Skeletal muscle tissue (tissue), 4 donors: ENCODE measurements around the gene MUC2. TPM values are rescaled to one million over a fixed set of nuclear protein-coding genes. Genes with fewer than 3 reads are reported as not detected.

Source experiments
- H3K27ac ChIP-seq: one replicate; pipeline ENCODE4 v1.7.0; 2013; ENCODE audit warnings: mild to moderate bottlenecking, low read depth, low read length, inconsistent platforms
- H3K27me3 ChIP-seq, 3 donors: one replicate each; pipeline ENCODE4 v1.7.0; 2013; ENCODE audit warnings: low read length in 3 of 3; ENCODE audit not compliant: control insufficient read depth in 3 of 3, insufficient read depth in 3 of 3
- H3K36me3 ChIP-seq, 3 donors: one replicate each; pipeline ENCODE4 v1.7.0; 2013; ENCODE audit warnings: low read length in 3 of 3; ENCODE audit not compliant: control insufficient read depth in 3 of 3, insufficient read depth in 3 of 3
- H3K4me1 ChIP-seq, 3 donors: one replicate each; pipeline ENCODE4 v1.7.0; 2013; ENCODE audit warnings: low read length in 3 of 3, mild to moderate bottlenecking in 3 of 3; ENCODE audit not compliant: control insufficient read depth in 3 of 3, insufficient read depth in 3 of 3
- H3K4me3 ChIP-seq, 3 donors: one replicate each; pipeline ENCODE4 v1.7.0; 2013; ENCODE audit warnings: low read length in 3 of 3
- H3K9ac ChIP-seq, 3 donors: one replicate each; pipeline ENCODE4 v1.7.0; 2013; ENCODE audit warnings: low read length in 3 of 3, mild to moderate bottlenecking in 3 of 3, moderate library complexity in 2 of 3, low read depth in 1 of 3
- H3K9me3 ChIP-seq, 3 donors: one replicate each; pipeline ENCODE4 v1.7.0; 2013; ENCODE audit warnings: low read length in 3 of 3; ENCODE audit not compliant: control insufficient read depth in 3 of 3
- total RNA-seq: library from RNA; depleted of rRNA; stranded (reverse); fragments of >200 nt; gene quantifications from one replicate; pipeline ENCODE4 v1.2.3, GENCODE V29; 2014
- donor health status: Osteomylitis.

The MUC2 gene
- total RNA-seq, 1 donor from 2014 or later = not detected

DNA sequence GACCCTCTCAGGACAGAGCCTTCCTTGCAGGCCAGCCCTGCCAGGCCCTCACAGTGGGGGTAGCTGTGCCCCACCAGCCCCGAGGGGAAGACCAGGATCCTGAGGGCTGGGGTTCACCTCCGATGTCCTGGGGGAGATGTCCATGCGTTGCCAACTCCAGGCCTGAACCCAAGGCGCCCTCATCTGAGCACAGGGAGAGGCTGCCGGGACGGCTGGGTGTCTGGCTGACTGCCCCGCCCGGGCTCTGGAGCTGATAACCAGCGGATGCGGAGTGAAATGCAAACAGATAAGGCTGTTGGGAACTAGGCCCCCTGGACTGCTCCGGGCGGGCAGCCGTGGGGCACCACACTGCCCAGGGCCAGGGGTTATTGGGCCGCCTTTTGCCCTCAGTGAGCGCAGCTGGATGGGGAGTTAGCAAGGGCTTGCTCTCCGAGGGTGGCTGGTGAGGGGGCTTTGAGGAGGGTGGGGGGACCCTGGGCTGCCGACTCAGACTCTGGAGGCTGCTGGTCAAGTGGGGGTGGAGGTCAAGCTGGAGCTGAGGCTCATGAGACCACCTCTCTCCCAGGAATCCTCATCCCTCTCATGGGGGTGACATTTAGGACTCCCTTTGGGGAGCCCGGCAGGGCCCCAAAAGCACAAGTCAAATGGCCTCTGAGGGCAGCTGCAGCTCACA lies 32.6 kb upstream of the MUC2 start:
- H3K4me3 ChIP-seq = no peak overlapping the region
- H3K36me3 ChIP-seq = no peaks in the 10 kb centered on the region
- no peak overlapping the region for H3K9ac ChIP-seq
- no peak overlapping the region for H3K27ac ChIP-seq
- H3K4me1 ChIP-seq = no peaks in the 10 kb centered on the region
- H3K27me3 ChIP-seq = peaks cover 11 to 31% (median 19%) of the 10 kb centered on the region in 3 donors
- H3K9me3 ChIP-seq = no peaks in the 10 kb centered on the region

DNA sequence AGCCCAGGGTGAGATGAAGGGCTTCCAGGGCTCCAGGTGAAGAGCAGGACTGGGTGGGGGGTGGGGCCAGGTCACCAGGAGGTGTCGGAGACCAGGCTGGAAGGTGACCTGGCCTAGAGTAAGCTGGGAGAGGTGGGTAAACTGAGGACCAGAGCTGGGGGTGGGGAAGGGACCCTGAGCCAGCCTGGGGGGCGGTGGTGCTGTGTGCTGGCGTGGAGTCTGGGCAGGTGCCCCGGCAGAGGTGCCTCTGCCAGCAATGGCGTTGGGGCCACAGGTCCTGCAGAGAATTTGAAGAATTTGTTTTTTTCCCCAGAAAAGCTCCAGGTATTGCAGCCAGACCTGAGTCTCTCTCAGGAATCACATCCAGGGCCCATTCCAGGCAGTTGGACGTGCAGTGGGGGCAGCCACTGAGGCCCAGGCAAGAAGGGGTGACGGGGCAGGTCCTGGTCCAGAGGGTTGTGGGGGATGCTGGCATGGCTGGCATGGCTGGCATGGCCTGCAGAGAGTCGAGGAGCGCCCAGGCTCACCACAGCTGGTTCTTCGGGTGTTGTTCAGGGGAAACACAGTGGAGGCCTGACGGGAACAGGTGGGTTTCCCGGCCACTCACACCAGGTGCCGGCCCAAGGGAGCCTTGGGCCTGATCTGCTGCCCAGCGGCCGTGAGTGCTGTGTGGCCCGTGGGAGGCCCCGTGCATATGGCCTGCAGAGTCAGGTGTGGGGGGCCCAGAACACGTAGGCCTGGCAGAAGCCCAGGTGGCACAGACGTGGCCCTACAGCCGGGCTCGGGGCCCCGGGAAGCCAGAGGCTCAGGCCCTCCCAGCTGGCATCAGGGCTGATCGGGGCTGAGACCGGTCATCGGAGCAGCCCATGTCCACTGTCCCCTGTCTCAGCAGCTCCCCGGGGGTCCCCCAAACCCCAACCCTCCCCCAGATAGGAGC lies 31.8 kb upstream of the MUC2 start:
- Histone ChIP-seq H3K9ac (no peak overlapping the region), H3K36me3 (no peaks in the 10 kb centered on the region), H3K4me1 (no peaks in the 10 kb centered on the region), H3K27ac (no peak overlapping the region), H3K4me3 (no peak overlapping the region), H3K27me3 (peaks cover 18 to 39% (median 27%) of the 10 kb centered on the region in 3 donors), H3K9me3 (no peaks in the 10 kb centered on the region)

DNA sequence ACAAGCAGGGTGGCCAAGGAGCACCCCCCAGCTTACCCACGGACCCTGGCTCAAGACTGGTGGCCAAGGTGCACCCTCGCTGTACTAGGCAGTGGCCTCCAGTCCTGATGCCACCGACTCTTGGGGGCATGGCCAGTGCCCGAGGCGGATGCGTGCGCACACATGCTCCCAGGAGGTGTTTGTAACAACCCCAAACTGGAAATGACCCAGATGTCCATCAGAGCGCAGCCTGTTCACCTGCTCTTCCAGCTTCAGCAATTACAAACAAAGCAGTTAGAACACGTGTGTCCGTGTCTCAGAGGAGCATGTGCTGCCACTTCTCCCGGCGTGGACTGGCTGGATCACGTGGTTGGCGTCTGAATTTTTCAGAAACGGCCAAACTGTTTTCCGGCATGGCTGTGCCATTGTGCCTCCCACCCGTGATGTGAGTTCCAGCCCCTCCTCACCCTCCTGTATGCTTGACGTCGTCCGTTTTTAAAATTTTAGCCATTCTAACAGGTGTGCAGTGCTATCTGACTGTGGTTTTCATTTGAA lies 31.0 kb upstream of the MUC2 start:
- Histone ChIP-seq H3K36me3 (no peaks in the 10 kb centered on the region), H3K27ac (no peak overlapping the region), H3K4me3 (no peak overlapping the region), H3K4me1 (no peaks in the 10 kb centered on the region), H3K9ac (no peak overlapping the region), H3K27me3 (peaks cover 21 to 39% (median 27%) of the 10 kb centered on the region in 3 donors), H3K9me3 (no peaks in the 10 kb centered on the region)

DNA sequence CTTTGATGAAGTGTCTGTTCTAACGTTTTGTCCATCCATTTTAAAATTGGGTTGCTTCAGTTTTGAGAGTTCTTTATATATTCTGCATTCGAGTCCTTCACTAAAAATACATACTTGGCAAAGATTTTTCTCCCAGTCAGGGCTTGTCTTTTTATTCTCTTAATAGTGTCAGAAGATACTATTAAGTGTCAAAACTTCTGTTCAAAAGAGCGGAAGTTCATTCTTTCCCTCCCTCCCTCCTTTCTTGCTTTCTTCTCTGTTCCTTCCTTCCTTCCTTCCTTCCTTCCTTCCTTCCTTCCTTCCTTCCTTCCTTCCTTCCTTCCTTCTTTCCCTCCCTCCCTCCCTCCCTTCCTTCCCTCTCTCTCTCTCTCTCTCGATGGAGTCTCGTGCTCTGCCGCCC lies 30.5 kb upstream of the MUC2 start:
- no peaks in the 10 kb centered on the region for H3K9me3 ChIP-seq
- H3K27me3 ChIP-seq = peaks cover 21 to 45% (median 28%) of the 10 kb centered on the region in 3 donors
- H3K4me1 ChIP-seq = no peaks in the 10 kb centered on the region
- no peak overlapping the region for H3K4me3 ChIP-seq
- H3K27ac ChIP-seq = no peak overlapping the region
- H3K36me3 ChIP-seq = no peaks in the 10 kb centered on the region
- H3K9ac ChIP-seq = no peak overlapping the region

DNA sequence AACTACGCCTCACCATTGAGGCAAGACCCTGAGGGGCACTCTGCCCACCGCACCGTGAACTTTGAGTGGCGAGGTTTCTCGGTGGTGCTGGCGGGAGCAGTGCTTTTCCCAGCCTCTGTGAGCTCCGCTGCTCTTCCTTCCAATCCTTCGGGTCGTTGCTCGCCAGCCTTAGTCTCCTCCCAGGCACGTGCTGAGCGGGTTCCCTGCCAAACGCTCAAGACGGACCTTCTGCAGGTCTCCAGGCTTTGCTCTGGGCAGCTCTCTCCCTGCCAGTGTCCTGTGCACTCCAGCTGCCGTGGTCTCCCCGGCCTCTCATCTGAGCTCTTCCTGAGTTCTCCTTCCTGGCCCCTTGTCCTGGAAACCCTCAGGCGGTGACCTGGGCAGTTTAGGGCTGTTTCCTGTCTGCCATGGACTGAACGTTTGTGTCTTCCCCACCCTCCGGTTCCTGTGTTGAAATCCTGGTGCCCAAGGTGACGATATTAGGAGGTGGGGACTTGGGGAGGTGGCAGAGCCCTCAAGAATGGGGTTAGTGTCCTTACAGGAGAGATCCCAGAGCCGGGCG lies 27.0 kb upstream of the MUC2 start:
- peaks cover 20 to 60% (median 34%) of the 10 kb centered on the region in 3 donors for H3K27me3 ChIP-seq
- H3K9me3 ChIP-seq = no peaks in the 10 kb centered on the region
- H3K4me3 ChIP-seq = no peak overlapping the region
- no peak overlapping the region for H3K27ac ChIP-seq
- no peak overlapping the region for H3K9ac ChIP-seq
- H3K36me3 ChIP-seq = no peaks in the 10 kb centered on the region
- H3K4me1 ChIP-seq = peaks cover 0 to 7% (median 0%) of the 10 kb centered on the region in 3 donors

DNA sequence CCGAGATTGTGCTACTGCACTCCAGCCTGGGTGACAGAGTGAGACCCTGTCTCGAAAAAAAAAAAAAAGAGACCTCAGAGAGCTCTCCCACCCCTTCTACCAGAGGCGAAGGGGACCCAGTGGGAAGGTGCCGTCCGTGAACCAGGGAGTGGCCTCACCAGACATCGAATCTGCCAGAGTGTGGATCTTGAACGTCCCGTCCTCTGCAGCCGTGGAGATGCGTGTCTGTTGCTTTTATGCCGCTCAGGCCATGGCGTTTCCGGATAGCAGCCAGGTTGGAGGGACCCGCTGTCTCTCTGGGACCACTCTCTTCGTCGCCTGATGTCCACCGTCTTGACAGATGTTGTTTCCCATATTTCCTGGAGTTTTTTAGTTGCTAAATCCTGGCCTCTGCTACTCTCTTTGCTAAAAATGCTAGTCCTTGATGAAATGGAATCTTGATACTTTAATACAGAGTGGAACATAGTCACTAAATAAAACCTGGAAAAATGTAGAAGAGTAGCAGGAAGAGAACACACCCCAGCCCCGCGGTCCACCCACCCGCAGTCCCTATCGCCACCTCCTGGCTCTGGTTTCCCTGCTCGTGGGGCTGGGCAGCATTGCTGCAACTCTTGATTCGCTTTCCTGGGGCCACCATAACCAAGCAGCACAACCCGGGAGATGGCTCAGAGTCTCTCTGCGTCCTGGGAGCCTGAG lies 26.2 kb upstream of the MUC2 start:
- H3K27ac ChIP-seq = no peak overlapping the region
- H3K4me3 ChIP-seq = no peak overlapping the region
- no peaks in the 10 kb centered on the region for H3K9me3 ChIP-seq
- no peak overlapping the region for H3K9ac ChIP-seq
- H3K27me3 ChIP-seq = peaks cover 28 to 61% (median 38%) of the 10 kb centered on the region in 3 donors
- H3K4me1 ChIP-seq = peaks cover 0 to 7% (median 0%) of the 10 kb centered on the region in 3 donors
- no peaks in the 10 kb centered on the region for H3K36me3 ChIP-seq

DNA sequence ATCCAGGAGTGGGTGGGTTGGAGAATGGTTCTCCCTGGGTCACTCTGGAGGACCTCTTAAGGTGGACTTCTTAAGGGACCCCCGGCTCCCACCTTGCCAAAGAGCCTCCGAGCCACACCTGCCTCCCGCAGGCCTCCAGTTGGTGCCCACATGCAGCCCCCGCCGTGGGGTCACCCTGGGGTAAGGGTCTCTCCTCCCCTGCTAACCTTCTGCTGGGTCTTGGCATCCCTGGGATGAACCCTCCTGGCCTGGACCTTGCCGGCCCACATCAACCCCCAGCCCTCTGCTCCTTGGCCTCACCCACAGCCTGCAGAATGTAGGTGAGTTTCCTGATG lies 25.6 kb upstream of the MUC2 start:
- Histone ChIP-seq H3K4me1 (peaks cover 0 to 7% (median 0%) of the 10 kb centered on the region in 3 donors), H3K4me3 (no peak overlapping the region), H3K36me3 (no peaks in the 10 kb centered on the region), H3K9me3 (no peaks in the 10 kb centered on the region), H3K9ac (no peak overlapping the region), H3K27ac (no peak overlapping the region), H3K27me3 (peaks cover 30 to 63% (median 43%) of the 10 kb centered on the region in 3 donors)

DNA sequence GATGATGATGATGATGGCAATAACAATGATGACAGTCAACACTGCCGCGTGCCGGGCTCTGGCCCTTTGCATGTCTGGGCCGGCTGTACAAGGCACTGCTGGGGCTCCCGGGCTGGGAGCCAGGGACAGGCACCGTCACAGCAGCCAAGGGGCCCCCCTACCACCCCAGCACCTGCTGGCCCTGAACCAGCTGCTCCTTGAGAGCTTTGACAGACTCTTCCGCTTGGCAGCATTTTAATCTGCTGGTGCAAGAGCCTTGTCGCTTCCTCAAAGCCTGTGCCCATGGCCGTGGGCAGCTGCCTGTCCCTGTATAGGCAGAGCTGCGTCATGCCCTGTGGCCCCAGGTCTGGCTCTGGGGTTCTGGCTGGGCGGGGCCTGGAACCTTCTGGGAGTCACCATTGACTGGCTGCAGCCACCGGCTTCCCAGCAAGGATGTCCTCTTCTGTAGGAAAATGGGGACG lies 25.2 kb upstream of the MUC2 start:
- H3K9ac ChIP-seq = no peak overlapping the region
- H3K27ac ChIP-seq = no peak overlapping the region
- H3K36me3 ChIP-seq = no peaks in the 10 kb centered on the region
- H3K4me3 ChIP-seq = no peak overlapping the region
- H3K9me3 ChIP-seq = no peaks in the 10 kb centered on the region
- peaks cover 0 to 7% (median 0%) of the 10 kb centered on the region in 3 donors for H3K4me1 ChIP-seq
- H3K27me3 ChIP-seq = peaks cover 32 to 67% (median 48%) of the 10 kb centered on the region in 3 donors

DNA sequence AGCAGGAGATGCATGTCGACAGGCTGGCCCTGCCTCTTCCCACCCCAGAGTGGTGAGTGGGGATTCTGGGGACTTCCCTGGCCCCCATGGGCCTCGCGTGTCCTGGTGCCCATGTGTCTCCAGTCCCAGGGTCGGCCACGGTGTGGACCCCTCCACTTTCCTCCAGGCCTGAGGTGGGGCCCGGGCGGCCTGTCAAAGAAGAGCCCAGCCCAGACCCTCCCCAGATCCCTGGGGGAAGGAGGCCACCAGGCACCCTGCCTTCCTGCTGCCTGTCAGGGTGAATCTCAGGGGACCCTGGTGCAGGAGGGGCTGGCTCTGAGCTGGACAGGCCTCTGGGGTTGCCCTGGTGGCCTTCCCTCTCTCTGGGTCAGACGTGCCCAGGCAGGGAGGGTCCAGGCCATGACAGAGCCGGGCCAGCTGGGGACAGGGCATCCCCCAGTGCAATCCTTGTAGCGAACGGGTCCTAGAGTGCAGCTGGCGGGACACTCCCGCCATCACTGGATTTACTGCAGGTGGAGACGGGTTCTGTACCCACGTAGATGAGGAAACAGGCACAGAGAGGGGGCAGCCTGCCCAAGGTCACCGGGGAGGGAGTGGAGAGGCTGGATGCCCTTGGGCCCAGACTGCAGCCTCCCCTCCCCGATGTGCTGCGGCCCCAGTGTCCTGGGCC lies 24.6 kb upstream of the MUC2 start:
- Histone ChIP-seq H3K9ac (no peak overlapping the region), H3K36me3 (no peaks in the 10 kb centered on the region), H3K9me3 (no peaks in the 10 kb centered on the region), H3K27ac (no peak overlapping the region), H3K4me3 (no peak overlapping the region), H3K27me3 (peaks cover 32 to 72% (median 53%) of the 10 kb centered on the region in 3 donors), H3K4me1 (peaks cover 0 to 7% (median 0%) of the 10 kb centered on the region in 3 donors)
